ENCODE data around the gene NTSR1. TPM values are rescaled to one million over a fixed set of nuclear protein-coding genes. Genes with fewer than 3 reads are reported as not detected.

Gene NTSR1
- total RNA-seq, 1 donor from 2014 or later: 0.09 TPM

- Histone ChIP-seq H3K27ac (no peak overlapping the region), H3K36me3 (no peaks in the 10 kb centered on the region), H3K4me1 (no peaks in the 10 kb centered on the region), H3K4me3 (no peak overlapping the region), H3K27me3 (peaks cover 7% of the 10 kb centered on the region), H3K9me3 (no peaks in the 10 kb centered on the region)
- DNase-seq (no peak), ATAC-seq (no peak)
- intact Hi-C loops (cut with DNase I): loop anchor here (10.0 kb wide), 1 partner anchor 129 kb away; the partner anchor contains the start of gene OGFR
- no peak for TF ChIP-seq CTCF (IDR thresholded peaks at IDR 0.05)
These were observed 32.8 kb upstream of the NTSR1 start for GRCh38 chr20:62675877-62676260.

- intact Hi-C loops (cut with DNase I): loop anchor here (10.0 kb wide), 1 partner anchor 128 kb away; the partner anchor contains the start of gene OGFR
- TF ChIP-seq CTCF (IDR thresholded peaks at IDR 0.05): no peak
- Histone ChIP-seq H3K4me3 (no peak overlapping the region), H3K27me3 (peaks cover 9% of the 10 kb centered on the region), H3K36me3 (no peaks in the 10 kb centered on the region), H3K9me3 (no peaks in the 10 kb centered on the region), H3K4me1 (no peaks in the 10 kb centered on the region), H3K27ac (no peak overlapping the region)
- no peak for ATAC-seq
- DNase-seq: no peak
These were observed 31.7 kb upstream of the NTSR1 start for GRCh38 chr20:62676976-62677375.

- intact Hi-C loops (cut with DNase I): loop anchor here (10.0 kb wide), 1 partner anchor 127 kb away; the partner anchor contains the start of gene OGFR
- H3K27me3 ChIP-seq: peaks cover 9% of the 10 kb centered on the region
- ATAC-seq: no peak
These were observed 31.0 kb upstream of the NTSR1 start for GRCh38 chr20:62677678-62678077.

GRCh38 chr20:62678553-62678952, 30.1 kb upstream of the NTSR1 start:
- Histone ChIP-seq H3K9me3 (no peaks in the 10 kb centered on the region), H3K36me3 (no peaks in the 10 kb centered on the region), H3K27ac (no peak overlapping the region), H3K27me3 (peaks cover 16% of the 10 kb centered on the region), H3K4me1 (no peaks in the 10 kb centered on the region), H3K4me3 (no peak overlapping the region)
- no peak for DNase-seq
- TF ChIP-seq CTCF (IDR thresholded peaks at IDR 0.05): no peak
- ATAC-seq: no peak
- intact Hi-C loops (cut with DNase I): loop anchor here (10.0 kb wide), 1 partner anchor 126 kb away; the partner anchor contains the start of gene OGFR

More at GRCh38 chr20:62677678-62678077, 31.0 kb upstream of the NTSR1 start:
- no peaks in the 10 kb centered on the region for H3K36me3 ChIP-seq
- no peaks in the 10 kb centered on the region for H3K9me3 ChIP-seq
- DNase-seq: no peak
- TF ChIP-seq CTCF (IDR thresholded peaks at IDR 0.05): no peak
- no peak overlapping the region for H3K4me3 ChIP-seq
- no peak overlapping the region for H3K27ac ChIP-seq
- H3K4me1 ChIP-seq: no peaks in the 10 kb centered on the region

GRCh38 chr20:62679978-62680589, 28.6 kb upstream of the NTSR1 start:
- intact Hi-C loops (cut with DNase I): loop anchor here (10.0 kb wide), 1 partner anchor 125 kb away; the partner anchor contains the start of gene OGFR

More at GRCh38 chr20:62679978-62680589, 28.6 kb upstream of the NTSR1 start:
- H3K4me1 ChIP-seq: no peaks in the 10 kb centered on the region
- H3K27me3 ChIP-seq: peaks cover 27% of the 10 kb centered on the region
- no peaks in the 10 kb centered on the region for H3K36me3 ChIP-seq
- no peak for DNase-seq
- H3K4me3 ChIP-seq: no peak overlapping the region
- H3K9me3 ChIP-seq: no peaks in the 10 kb centered on the region
- no peak for TF ChIP-seq CTCF (IDR thresholded peaks at IDR 0.05)
- H3K27ac ChIP-seq: no peak overlapping the region
- no peak for ATAC-seq

All from upper lobe of right lung (tissue), 1 donor.